Activated naive CD4-positive, alpha-beta T cell treated with anti-CD3 and anti-CD28 coated beads, Interleukin-2, amount 50 U/mL, for 72 hours (primary cell): ENCODE data around the gene STAT1. TPM values are rescaled to one million over a fixed set of nuclear protein-coding genes. Genes with fewer than 3 reads are reported as not detected.

Source experiments
- ATAC-seq, 2 donors: fragments of 150-1000 bp; cut with Tn5 transposase; 2 replicates each; pipeline ENCODE4 v1.10.0; 2021; ENCODE audit warnings: mild to moderate bottlenecking in 2 of 2, moderate library complexity in 2 of 2
- DNase-seq, 2 donors: peaks; one replicate each; pipeline ENCODE4 v3.0.0; 2021 to 2022; ENCODE audit warnings: low spot score in 2 of 2
- H3K27ac Mint-ChIP-seq, 2 donors: one replicate each; pipeline ENCODE4 v1.8.0; 2022; ENCODE audit warnings: mild to moderate bottlenecking in 2 of 2, mixed read lengths in 2 of 2
- H3K36me3 Mint-ChIP-seq, 2 donors: one replicate each; pipeline ENCODE4 v1.8.0; 2022; ENCODE audit warnings: mixed read lengths in 2 of 2
- H3K9me3 Mint-ChIP-seq, 2 donors: one replicate each; pipeline ENCODE4 v1.8.0; 2022; ENCODE audit warnings: mixed read lengths in 2 of 2
- total RNA-seq, 2 donors: library from RNA; stranded (reverse); gene quantifications; one replicate each; pipeline ENCODE4 v1.2.3, GENCODE V29; 2022

STAT1 gene
- total RNA-seq, 2 donors from 2014 or later: 230 to 510 TPM

- ATAC-seq (no peak), DNase-seq (no peak)
- H3K27ac Mint-ChIP-seq: no peak overlapping the region
- no peaks in the 10 kb centered on the region for H3K9me3 Mint-ChIP-seq
- peaks cover 0 to 24% of the 10 kb centered on the region in 2 donors for H3K36me3 Mint-ChIP-seq
Measured at GRCh38 chr2:190933361-190933760, 80.6 kb downstream of the STAT1 start.

- no peaks in the 10 kb centered on the region for H3K9me3 Mint-ChIP-seq
- peaks cover 0 to 25% of the 10 kb centered on the region in 2 donors for H3K36me3 Mint-ChIP-seq
- DNase-seq (no peak), ATAC-seq (no peak)
- H3K27ac Mint-ChIP-seq: no peak overlapping the region
Measured at GRCh38 chr2:190932514-190932913, 81.5 kb downstream of the STAT1 start.

GRCh38 chr2:190930411-190930810, 83.6 kb downstream of the STAT1 start:
- Mint-ChIP-seq H3K9me3 (no peaks in the 10 kb centered on the region), H3K27ac (peak overlapping the region in 1 of 2 donors; percentile 72), H3K36me3 (peaks cover 0 to 25% of the 10 kb centered on the region in 2 donors)
- ATAC-seq (no peak), DNase-seq (no peak)

- H3K9me3 Mint-ChIP-seq: no peaks in the 10 kb centered on the region
- DNase-seq: no peak
- ATAC-seq: no peak
- H3K36me3 Mint-ChIP-seq: peaks cover 0 to 25% of the 10 kb centered on the region in 2 donors
- H3K27ac Mint-ChIP-seq: peak overlapping the region in 1 of 2 donors; percentile 72
Measured at GRCh38 chr2:190929919-190930318, 84.1 kb downstream of the STAT1 start.

GRCh38 chr2:190927301-190927700, 86.7 kb downstream of the STAT1 start:
- Mint-ChIP-seq H3K9me3 (no peaks in the 10 kb centered on the region), H3K36me3 (peaks cover 14 to 38% of the 10 kb centered on the region in 2 donors), H3K27ac (peak overlapping the region in 1 of 2 donors; percentile 11)
- ATAC-seq: no peak
- no peak for DNase-seq

- peak overlapping the region in 1 of 2 donors; percentile 0 for H3K27ac Mint-ChIP-seq
- peaks cover 30 to 39% of the 10 kb centered on the region in 2 donors for H3K36me3 Mint-ChIP-seq
- DNase-seq: no peak
- no peaks in the 10 kb centered on the region for H3K9me3 Mint-ChIP-seq
- ATAC-seq: no peak
Measured at GRCh38 chr2:190922376-190922775, 91.6 kb downstream of the STAT1 start.

- no peak for ATAC-seq
- no peaks in the 10 kb centered on the region for H3K9me3 Mint-ChIP-seq
- peaks cover 48 to 61% of the 10 kb centered on the region in 2 donors for H3K36me3 Mint-ChIP-seq
- no peak for DNase-seq
- no peak overlapping the region for H3K27ac Mint-ChIP-seq
Measured at GRCh38 chr2:190920085-190920484, 93.9 kb downstream of the STAT1 start.

Other genes with a start within 250 kb of the STAT1 start
- 100 to 1,000 TPM; 282 to 501 TPM for gene GLS, start 133.3 kb downstream of the STAT1 start, total RNA-seq
- gene STAT4, start 136.8 kb upstream of the STAT1 start, total RNA-seq: 10 to 100 TPM; 56.5 to 67.1 TPM
- gene MYO1B, start 231.2 kb upstream of the STAT1 start, total RNA-seq: 10 to 100 TPM in 1 of 2 donors, 1 to 10 TPM in 1; 4.7 to 42.5 TPM